AG09319 (cell line): ENCODE data around the gene ZNF681.

Source experiments
- DNase-seq: peaks from one replicate; pipeline ENCODE4 v3.0.0-alpha.2; 2010; ENCODE audit warnings: low read depth; ENCODE audit errors: extremely low read depth
- TF ChIP-seq, protein P1 (sequence below): IDR thresholded peaks from 2 replicates; pipeline ENCODE4 v1.5.1; 2011; ENCODE audit warnings: low read depth, mild to moderate bottlenecking, inconsistent platforms, low read length, moderate library complexity

The ZNF681 gene

DNA sequence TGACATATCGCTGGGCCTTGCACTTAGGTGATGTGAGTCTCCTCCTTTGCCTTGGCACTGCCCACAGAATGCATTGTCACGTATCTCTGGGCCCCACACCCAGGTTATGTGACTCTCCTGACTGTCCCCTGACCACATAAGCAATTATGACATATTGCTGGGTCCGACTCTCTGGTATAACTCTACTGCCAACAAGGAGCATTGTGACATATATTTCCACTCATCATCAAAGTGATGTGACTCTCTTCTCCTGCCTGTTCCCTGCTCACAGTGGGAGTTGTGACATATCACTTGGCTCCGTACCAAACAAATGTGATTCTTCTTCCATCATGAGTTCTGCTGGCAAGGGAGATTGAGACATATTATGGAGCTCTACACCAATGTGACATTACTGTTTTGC, 15.4 kb upstream of the ZNF681 start:
- DNase-seq, result no peak
- TF ChIP-seq, protein P1, sequence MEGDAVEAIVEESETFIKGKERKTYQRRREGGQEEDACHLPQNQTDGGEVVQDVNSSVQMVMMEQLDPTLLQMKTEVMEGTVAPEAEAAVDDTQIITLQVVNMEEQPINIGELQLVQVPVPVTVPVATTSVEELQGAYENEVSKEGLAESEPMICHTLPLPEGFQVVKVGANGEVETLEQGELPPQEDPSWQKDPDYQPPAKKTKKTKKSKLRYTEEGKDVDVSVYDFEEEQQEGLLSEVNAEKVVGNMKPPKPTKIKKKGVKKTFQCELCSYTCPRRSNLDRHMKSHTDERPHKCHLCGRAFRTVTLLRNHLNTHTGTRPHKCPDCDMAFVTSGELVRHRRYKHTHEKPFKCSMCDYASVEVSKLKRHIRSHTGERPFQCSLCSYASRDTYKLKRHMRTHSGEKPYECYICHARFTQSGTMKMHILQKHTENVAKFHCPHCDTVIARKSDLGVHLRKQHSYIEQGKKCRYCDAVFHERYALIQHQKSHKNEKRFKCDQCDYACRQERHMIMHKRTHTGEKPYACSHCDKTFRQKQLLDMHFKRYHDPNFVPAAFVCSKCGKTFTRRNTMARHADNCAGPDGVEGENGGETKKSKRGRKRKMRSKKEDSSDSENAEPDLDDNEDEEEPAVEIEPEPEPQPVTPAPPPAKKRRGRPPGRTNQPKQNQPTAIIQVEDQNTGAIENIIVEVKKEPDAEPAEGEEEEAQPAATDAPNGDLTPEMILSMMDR, result no peak

DNA sequence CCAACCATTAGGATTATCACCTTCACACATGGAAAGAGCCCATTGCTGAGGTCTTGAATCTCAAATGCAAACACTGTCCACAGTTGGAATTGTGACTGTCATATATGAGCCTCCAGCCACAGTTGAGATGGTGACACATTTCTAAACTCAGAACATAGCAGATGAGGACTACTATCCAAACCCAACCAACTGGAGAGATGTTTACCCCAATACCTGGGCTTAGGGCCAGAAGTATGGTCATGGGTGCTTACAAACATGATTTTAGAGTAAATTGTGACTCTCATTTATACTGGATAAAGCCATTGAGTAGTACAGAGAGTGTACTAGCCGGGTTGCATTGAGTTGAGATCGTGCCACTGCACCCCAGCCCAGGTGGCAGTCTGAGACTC, 14.0 kb upstream of the ZNF681 start:
- no peak for DNase-seq
- TF ChIP-seq, protein P1, result no peak

DNA sequence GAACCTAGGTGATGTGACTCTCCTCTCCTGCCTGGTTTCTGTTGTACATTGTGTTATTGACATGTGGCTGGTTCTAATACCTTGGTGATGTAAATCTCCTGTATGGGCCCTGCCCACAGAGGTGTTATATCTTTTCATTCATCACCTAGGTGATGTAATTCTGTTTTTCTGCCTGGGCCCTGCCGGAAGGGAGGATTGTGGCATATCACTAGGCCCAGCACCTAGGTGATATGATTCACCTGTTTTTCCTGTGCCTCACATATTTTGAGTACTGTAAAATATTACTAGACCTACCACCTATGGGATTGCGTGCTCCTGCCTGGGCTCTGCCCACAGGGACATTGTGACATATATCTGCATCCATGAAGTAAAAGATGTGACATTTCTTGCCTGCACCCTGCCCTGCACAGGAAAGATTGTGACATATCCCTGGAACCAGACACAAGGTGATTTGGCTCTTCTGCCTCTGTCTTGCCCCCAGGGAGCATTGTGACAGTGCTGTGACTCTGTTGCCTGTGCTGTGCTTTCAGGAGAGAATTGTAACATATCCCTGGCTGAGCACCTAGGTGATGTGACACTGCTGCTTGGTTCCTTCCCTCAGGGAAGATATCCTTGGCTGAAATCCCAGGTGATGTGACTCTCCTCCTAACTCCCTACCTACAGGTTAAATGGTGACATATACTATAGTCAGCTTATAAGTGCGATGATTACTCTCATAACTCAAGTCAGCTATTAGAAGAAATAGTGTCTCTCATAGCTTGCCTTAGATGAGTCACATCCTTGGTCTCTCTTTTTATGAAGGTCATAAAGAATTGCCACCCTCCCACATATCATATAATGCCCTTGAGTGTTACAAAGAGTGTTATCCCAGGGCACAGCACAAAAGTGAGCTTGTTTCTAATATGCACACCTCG, 13.3 kb upstream of the ZNF681 start:
- DNase-seq, result no peak
- TF ChIP-seq, protein P1, result no peak

DNA sequence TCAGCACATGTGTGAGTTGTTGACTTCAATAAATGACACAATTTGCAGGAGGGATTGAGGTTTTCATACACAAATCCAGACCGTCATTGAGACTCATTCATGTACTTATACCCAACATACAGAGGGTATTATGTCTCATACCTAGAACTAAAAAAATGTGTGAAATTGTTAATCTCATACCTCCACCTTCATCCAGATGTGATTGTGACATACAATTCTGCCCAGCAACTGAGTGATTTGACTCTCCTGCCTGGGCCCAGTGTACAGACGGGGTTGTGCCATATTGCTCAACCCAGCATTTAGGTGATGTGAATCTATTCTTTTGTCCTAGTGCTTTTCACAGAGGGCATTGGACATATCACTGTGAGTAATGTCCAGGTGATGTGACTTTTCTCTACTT, 12.6 kb upstream of the ZNF681 start:
- no peak for DNase-seq
- TF ChIP-seq, protein P1, result no peak

DNA sequence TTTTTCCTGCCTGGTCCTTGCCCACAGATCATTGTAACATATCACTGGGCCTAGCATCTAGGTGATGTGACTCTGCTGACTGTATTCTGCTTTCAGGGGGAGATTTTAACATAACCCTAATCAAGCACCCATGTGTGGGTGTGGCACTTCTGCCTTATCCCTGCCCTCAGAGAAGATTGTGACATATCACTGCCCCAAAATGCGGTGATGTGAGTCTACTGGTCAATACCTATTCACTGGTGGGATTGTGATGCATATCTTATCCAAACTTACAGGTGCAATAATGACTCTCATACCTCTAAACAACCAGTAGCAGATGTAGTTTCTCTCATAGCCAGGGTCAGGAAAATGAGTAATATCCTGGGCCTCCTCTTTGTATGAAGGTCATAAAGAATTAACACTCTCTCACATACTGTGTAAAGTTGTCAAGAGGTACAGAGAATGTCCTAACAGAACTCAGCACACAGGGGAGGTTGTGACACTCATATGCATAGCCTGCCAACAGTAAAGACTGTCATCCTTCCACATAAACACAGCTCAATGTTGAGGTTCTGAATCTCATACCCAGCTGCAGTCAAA, 12.1 kb upstream of the ZNF681 start:
- TF ChIP-seq, protein P1, result no peak
- no peak for DNase-seq

DNA sequence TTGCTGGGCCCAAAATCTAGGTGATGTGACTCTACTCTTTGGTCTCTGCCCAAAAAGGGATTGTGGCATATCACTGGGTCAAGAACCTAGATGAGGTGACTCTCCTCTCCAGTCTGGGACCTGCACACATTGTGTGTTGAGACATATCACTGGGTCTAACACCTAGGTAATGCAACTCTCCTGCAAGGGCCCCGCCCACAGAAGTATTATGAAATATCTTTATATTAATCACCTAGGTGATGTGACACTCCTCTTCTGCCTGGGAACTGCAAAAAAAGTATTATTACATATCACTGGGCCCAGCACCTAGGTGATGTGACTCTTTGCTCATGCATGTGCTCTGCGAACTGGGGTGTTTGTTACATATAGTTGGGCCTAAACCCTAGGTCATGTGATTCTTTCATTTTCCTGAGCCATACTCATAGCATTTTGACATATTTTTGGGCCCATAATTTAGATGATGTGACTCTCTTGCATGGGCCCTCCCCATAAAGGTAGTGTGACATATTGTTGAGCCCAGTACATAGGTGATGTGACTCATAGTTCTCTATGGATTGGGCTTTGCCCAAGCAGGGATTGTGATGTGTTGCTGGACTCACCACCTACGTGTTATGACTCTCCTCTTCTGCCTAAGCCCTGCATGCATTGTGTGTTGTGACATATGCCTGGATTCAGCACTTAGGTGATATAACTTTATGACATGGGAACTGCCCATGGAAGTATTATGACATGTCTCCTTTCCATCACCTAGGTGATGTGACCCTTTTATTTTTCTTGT, 11.2 kb upstream of the ZNF681 start:
- TF ChIP-seq, protein P1, result no peak
- DNase-seq, result no peak

DNA sequence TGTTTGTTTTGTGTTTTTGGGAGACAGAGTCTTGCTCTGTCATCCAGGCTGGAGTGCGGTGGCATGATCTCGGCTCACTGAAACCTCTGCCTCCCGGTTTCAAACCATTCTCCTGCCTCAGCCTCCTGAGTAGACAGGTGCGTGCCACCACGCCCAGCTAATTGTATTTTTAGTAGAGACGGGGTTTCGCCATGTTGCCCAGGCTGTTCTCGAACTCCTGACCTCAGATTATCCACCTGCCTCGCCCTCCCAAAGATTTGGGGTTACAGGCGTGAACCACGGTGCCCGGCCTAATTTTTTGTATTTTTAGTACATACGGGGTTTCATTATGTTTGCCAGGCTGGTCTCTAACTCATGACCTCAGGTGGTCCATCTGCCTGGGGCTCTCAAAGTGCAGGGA, 8.3 kb upstream of the ZNF681 start:
- TF ChIP-seq, protein P1, result no peak
- no peak for DNase-seq
